ENCODE results near the gene ABCC5.

- TF ChIP-seq EZH2phosphoT487 (IDR thresholded peaks at IDR 0.05; ENCODE audit: insufficient read depth, low read depth) (no peak), EZH2 (IDR thresholded peaks at IDR 0.05; ENCODE audit: insufficient read depth, poor library complexity, severe bottlenecking) (no peak)
Measured at GRCh38 chr3:183958226-183958625, 59.5 kb downstream of the ABCC5 start.
